ES-I3 (cell line): ENCODE measurements around the gene TYK2.
"Not testable (repeated sequence)": the region's sequence is repeated elsewhere in the genome, so short reads cannot be mapped to it uniquely, and the experiment has no call there.

ENCODE experiments used
- H3K36me3 ChIP-seq: 2 replicates; pipeline ENCODE4 v1.6.1; 2013; ENCODE audit warnings: mild to moderate bottlenecking, low read length, control low read depth, moderate library complexity; ENCODE audit not compliant: insufficient read depth
- H3K4me1 ChIP-seq: 2 replicates; pipeline ENCODE4 v1.6.1; 2013; ENCODE audit warnings: mild to moderate bottlenecking, control low read depth, low read length; ENCODE audit not compliant: insufficient read depth
- H3K9ac ChIP-seq: 2 replicates; pipeline ENCODE4 v1.6.1; 2013; ENCODE audit warnings: low read depth, mild to moderate bottlenecking, low read length, moderate library complexity
- H3K9me3 ChIP-seq: 2 replicates; pipeline ENCODE4 v1.6.1; 2013; ENCODE audit warnings: mild to moderate bottlenecking, low read length, moderate library complexity; ENCODE audit not compliant: control insufficient read depth, insufficient read depth

The TYK2 gene

GRCh38 chr19:10372690-10373089, 7.7 kb downstream of the TYK2 start:
- Histone ChIP-seq H3K36me3 (peaks cover 2% of the 10 kb centered on the region), H3K4me1 (no peaks in the 10 kb centered on the region), H3K9ac (no peak overlapping the region), H3K9me3 (no peaks in the 10 kb centered on the region)

DNA sequence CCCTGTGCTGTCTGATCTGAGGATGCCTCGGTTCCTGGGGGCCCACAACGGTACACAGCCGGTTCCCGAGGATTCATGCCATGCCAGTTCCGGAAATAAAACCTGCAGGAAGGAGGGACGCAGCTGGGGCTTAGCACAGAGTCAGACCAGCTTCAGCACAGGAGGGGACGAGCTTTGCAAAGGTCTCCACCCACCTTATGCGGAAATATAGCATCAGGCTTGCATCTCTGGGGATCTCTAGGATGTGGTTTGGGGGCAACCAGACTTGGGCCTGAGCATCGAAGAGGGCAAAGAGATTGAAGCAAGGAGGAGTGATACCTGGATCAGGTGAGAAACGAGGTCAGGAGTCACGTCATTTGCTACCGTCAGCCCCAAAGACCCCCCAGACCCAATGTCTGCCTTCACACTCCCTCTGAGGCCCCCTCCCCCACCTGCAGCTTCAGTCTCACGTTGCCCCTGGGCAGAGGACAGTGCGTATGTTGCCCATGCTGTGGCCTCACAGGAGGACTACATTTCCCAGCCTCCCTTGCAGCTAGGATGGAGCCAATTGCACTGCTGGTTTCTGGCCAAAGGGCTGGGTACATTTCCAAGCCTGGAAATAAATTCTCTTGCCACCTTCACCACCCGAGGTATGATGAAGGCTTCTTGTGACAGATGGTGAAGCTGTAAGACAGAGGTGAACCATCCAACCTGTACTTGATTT, 12.1 kb downstream of the TYK2 start:
- H3K36me3 ChIP-seq = peaks cover 2% of the 10 kb centered on the region; the same call in 1 of the 2 replicates

GRCh38 chr19:10366950-10367512, 13.3 kb downstream of the TYK2 start:
- H3K4me1 ChIP-seq, H3K9me3 ChIP-seq, H3K36me3 ChIP-seq, H3K9ac ChIP-seq: not testable (repeated sequence)

More for the DNA sequence above, 12.1 kb downstream of the TYK2 start:
- H3K4me1 ChIP-seq = no peaks in the 10 kb centered on the region
- H3K9ac ChIP-seq = no peak overlapping the region
- no peaks in the 10 kb centered on the region for H3K9me3 ChIP-seq

- Histone ChIP-seq H3K9ac (no peak overlapping the region), H3K4me1 (no peaks in the 10 kb centered on the region), H3K36me3 (peaks cover 2% of the 10 kb centered on the region; the same call in 1 of the 2 replicates), H3K9me3 (no peaks in the 10 kb centered on the region)
Measured at GRCh38 chr19:10365518-10365917, 14.9 kb downstream of the TYK2 start.

DNA sequence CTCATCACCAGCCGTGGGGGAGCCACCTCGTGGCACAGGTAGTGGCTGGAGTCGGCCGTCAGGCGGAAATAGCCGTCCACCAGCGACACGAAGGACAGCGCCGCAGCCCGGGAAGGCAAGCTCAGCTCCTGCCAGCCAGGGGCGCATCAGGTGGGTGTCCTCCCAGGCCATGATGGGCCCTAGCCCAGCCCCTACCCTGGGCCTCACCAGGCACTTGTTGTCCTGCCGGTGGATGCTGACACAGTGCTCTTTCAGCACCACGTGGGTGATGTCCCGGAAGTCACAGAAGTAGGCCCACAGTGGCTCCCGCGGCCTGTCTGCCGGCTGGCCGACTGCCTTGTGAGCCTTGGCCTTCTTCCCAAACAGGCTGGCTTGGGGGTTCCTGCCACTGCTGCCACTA, 15.7 kb downstream of the TYK2 start:
- H3K9me3 ChIP-seq = no peaks in the 10 kb centered on the region
- peaks cover 2% of the 10 kb centered on the region; the same call in 1 of the 2 replicates for H3K36me3 ChIP-seq
- H3K4me1 ChIP-seq = no peaks in the 10 kb centered on the region
- no peak overlapping the region for H3K9ac ChIP-seq

DNA sequence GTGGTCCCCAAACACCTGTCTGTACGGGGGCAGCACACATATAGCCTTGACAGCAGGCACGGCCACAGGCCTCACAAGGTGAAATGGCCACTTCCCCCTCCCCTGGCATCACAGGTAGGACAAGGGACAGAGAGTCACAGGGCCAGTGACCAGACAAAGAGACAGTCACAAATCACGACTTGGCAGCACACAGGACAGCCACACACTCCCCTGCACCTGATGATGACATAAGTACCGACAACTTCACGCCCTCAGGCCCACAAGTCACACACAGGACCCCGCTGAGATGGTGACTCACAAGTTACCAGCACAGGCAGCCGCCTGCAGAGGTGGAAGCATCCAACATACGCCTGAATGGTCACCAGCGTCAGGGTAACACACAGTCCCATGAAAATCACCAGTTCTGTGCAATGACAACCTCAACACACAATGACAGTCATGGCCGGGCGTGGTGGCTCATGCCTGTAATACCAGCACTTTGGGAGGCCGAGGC, 16.5 kb downstream of the TYK2 start:
- no peak overlapping the region for H3K9ac ChIP-seq
- H3K4me1 ChIP-seq = no peaks in the 10 kb centered on the region
- peaks cover 2% of the 10 kb centered on the region; the same call in 1 of the 2 replicates for H3K36me3 ChIP-seq
- H3K9me3 ChIP-seq = no peaks in the 10 kb centered on the region

DNA sequence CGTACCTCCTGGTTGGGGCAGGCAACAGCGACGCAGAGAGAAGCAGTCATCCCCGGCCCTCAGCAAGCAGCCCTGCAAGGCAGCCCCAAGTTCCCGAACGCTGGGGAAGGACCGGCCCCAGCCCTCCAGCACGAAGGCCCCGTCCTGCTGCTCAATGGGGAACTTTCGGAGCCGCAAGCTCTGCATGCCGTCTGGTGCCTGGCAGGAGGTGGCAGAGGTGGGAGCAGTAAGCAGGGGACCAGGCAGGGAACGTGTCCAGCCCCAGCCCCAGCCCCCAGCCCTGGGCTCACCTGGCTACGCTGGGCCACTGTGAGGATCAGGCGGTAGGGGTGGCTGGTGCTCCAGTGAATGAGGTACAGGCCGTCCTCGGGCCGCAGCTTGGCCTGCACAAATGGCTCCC, 18.1 kb downstream of the TYK2 start:
- H3K4me1 ChIP-seq = no peaks in the 10 kb centered on the region
- H3K9ac ChIP-seq = no peak overlapping the region
- H3K36me3 ChIP-seq = no peaks in the 10 kb centered on the region
- no peaks in the 10 kb centered on the region for H3K9me3 ChIP-seq

GRCh38 chr19:10361569-10362011, 18.8 kb downstream of the TYK2 start:
- no peaks in the 10 kb centered on the region for H3K4me1 ChIP-seq
- H3K9me3 ChIP-seq = no peaks in the 10 kb centered on the region
- no peaks in the 10 kb centered on the region for H3K36me3 ChIP-seq
- H3K9ac ChIP-seq = no peak overlapping the region

- no peak overlapping the region for H3K9ac ChIP-seq
- no peaks in the 10 kb centered on the region for H3K4me1 ChIP-seq
- no peaks in the 10 kb centered on the region for H3K9me3 ChIP-seq
- no peaks in the 10 kb centered on the region for H3K36me3 ChIP-seq
Measured at GRCh38 chr19:10356431-10356830, 23.9 kb downstream of the TYK2 start.

DNA sequence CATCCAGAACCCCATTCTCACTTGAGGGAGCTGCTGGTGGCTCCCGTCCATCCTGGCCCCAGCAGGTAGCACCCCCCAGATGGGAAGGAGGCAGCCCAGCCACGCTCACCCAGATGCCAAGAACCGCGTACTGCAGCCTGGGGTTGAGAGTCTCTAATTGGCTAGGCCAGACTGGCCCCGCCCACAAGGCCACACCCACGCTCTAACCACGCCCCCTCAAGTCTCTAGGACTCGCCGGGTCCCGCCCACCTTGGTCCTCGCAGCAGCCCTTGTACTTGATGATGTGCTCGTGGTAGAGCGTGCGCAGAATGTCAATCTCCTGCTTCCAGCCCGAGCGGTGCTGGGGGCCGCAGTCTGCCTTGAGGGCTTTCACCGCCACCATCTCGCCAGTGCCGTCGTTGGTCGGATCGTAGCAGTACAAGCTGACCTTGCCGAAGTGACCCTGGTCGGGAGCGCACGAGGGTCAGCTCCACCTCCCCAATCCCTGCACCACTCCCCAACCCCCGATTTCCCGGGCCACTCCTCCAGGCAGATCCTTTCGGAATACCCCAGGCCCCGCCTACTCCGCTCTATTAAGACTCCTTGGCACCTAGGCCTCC, 26.5 kb downstream of the TYK2 start:
- Histone ChIP-seq H3K4me1 (no peaks in the 10 kb centered on the region), H3K9me3 (no peaks in the 10 kb centered on the region), H3K36me3 (peaks cover 4% of the 10 kb centered on the region; the same call in 1 of the 2 replicates), H3K9ac (peak overlapping the region; percentile 52; the same call in 1 of the 2 replicates)

DNA sequence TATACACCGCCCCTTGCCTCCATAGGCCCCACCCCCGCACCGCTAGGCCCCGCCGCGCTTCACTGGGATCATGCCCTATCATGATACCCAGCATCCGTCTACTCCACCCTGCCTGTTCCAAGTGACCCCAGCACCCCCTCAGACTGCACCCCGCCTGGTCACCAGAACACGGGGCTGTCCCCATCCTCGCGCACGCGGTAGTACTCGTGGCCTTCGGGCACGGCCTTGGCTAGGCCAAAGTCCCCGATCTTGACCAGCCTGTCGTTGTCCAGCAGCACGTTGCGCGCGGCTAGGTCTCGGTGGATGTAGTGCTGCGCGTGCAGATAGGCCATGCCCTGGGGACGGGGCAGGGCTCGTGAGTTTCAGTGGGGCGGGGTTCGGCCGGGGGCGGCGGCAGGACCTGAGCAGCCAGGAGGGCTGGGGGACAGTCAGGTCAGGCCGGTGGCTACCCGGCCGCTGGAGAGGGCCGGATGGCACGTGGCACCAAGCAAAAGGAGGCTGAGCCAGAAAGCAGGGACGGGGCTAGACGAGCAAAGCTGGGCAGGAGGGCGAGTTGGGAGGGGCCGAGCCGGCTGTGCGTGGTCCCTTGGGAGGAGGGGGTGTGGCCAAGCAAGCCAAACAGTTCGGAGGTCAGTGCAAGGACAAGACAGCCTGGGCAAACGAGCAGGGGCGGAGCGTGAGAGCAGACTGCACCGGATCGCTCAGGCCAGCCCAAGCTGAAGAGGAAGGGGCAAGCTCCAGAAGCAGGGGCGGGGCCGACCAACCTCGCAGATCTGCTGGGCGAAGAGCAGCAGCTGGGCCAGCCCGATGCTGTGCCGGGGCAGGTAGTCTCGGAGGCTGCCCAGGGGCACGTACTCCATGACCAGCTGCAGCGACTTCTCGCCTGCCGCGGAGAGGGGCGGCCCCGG, 27.4 kb downstream of the TYK2 start:
- Histone ChIP-seq H3K36me3 (peaks cover 4% of the 10 kb centered on the region; the same call in 1 of the 2 replicates), H3K4me1 (no peaks in the 10 kb centered on the region), H3K9ac (peak overlapping the region; percentile 49), H3K9me3 (no peaks in the 10 kb centered on the region)

DNA sequence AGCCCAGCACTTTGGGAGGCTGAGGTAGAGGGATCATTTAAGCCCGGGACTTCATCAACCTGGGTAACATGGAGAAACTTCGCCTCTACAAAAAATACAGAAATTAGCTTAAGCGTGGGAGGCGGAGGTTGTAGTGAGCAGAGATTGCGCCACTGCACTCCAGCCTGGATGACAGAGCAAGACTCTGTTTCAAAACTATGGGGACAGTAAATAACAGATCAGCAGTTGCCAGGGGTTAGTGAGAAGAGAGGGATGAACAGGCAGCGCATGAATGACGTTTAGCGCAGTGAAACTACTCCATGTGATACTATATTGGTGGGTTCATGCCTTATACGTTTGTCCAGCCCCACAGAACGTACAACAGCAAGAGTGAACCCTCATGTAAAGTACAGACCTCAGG, 33.9 kb downstream of the TYK2 start:
- H3K4me1 ChIP-seq = no peaks in the 10 kb centered on the region
- H3K9ac ChIP-seq = no peak overlapping the region
- peaks cover 4% of the 10 kb centered on the region; the same call in 1 of the 2 replicates for H3K36me3 ChIP-seq
- H3K9me3 ChIP-seq = no peaks in the 10 kb centered on the region

GRCh38 chr19:10344780-10345179, 35.6 kb downstream of the TYK2 start:
- Histone ChIP-seq H3K4me1 (peaks cover 3% of the 10 kb centered on the region; the same call in 1 of the 2 replicates), H3K9ac (no peak overlapping the region), H3K9me3 (no peaks in the 10 kb centered on the region), H3K36me3 (no peaks in the 10 kb centered on the region)

DNA sequence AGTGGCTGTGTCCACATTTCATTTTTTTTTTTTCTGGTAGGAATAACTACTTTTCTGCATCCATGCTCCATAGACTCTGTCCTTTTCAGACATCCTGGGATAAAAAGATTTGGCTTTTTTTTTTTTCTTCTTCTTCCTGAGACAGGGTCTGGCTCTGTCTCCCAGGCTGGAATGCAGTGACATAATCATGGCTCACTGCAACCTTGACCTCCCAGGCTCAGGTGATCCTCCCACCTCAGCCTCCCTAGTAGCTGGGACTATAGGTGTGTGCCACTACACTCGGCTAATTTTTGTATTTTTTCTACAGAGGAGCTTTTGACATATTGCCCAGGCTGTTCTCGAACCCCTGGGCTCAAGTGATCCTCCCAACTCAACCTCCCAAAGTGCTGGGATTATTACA, 36.9 kb downstream of the TYK2 start:
- Histone ChIP-seq H3K9ac (no peak overlapping the region), H3K9me3 (no peaks in the 10 kb centered on the region), H3K4me1 (peaks cover 15% of the 10 kb centered on the region), H3K36me3 (no peaks in the 10 kb centered on the region)
